Measurements from ENCODE around the gene SACM1L.

DNA sequence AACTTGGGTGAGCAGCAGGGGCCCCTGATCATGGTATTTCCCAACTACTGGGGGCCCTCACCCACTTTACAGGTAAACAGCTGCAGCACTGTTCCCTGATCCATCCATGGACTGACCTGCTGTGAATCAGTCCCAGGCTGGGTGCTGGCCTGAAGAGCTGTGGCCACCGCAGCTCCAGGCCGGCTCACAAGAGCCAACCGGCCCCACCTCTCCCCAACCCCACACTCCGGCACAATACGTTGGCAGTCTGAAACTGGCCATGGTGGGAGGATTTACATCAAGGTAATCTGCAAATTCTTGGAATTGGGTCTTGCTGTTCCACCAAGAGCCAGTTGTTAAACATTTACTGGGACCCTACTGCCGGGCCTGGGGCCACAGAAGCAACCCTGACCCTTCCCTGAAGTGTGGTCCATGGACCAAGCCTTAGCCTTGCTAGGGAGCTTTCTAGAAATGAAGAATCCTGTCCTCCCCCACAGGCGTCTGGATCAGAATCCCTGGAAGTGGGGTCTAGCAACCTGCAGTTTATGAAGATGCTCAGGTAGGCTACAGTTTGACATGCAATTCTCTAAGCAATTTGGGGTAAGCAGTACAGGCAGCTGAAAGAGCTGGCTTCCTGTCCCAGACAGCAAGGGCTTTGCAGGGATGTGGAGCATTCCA lies 103.4 kb downstream of the SACM1L start:
- TF ChIP-seq EZH2 (IDR thresholded peaks at IDR 0.05; ENCODE audit: insufficient read depth, low read length): no peak
- TF ChIP-seq, protein P1, sequence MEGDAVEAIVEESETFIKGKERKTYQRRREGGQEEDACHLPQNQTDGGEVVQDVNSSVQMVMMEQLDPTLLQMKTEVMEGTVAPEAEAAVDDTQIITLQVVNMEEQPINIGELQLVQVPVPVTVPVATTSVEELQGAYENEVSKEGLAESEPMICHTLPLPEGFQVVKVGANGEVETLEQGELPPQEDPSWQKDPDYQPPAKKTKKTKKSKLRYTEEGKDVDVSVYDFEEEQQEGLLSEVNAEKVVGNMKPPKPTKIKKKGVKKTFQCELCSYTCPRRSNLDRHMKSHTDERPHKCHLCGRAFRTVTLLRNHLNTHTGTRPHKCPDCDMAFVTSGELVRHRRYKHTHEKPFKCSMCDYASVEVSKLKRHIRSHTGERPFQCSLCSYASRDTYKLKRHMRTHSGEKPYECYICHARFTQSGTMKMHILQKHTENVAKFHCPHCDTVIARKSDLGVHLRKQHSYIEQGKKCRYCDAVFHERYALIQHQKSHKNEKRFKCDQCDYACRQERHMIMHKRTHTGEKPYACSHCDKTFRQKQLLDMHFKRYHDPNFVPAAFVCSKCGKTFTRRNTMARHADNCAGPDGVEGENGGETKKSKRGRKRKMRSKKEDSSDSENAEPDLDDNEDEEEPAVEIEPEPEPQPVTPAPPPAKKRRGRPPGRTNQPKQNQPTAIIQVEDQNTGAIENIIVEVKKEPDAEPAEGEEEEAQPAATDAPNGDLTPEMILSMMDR (IDR thresholded peaks at IDR 0.05; ENCODE audit: insufficient read depth, low read depth, low read length): no peak
